Measurements from ENCODE around the gene RPS6KC1. TPM values are rescaled to one million over a fixed set of nuclear protein-coding genes. Genes with fewer than 3 reads are reported as not detected.

Gene RPS6KC1
- total and polyA plus RNA-seq, 2 of the 4 experiments (the other 2 are of a cell fraction): 7.9 to 23.7 TPM

DNA sequence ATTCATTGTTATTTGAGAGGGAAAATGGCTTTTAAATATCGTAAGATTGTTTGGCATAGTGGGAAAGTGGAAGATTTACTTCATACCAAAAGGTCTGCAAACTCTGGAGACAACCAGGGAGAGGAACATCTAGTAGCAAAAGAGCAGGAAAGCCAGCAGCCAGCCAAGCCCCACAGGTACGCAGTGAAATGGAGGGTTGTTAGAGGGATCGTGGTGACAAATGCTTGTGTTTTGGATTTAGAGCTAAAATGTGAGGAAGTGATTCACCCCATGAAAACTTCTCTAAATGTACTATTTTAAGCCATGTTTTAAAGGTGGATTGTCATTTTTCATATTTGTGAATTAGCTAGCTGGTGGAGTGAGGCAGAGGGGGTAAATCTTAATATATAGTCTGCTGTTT, 69.3 kb downstream of the RPS6KC1 start:
- H3K4me1 ChIP-seq (ENCODE audit: control insufficient read depth, insufficient read depth, low read length): peaks cover 10% of the 10 kb centered on the region
- ChIA-PET POLR2A (ENCODE audit: unreplicated experiment) (no interaction called here), CTCF (interaction anchor here (1.3 kb wide), 1 partner anchor 11 kb away, joined by 3 read pairs; no protein-coding TSS in a partner anchor)
- no peak overlapping the region for H2AFZ ChIP-seq (replicated peaks; ENCODE audit: low read length, poor library complexity)
- in situ Hi-C loops (cut with MboI; ENCODE audit: low sequenced_read_pairs) (loop anchor here (10.0 kb wide), 1 partner anchor 1004 kb away; no protein-coding TSS in a partner anchor), intact Hi-C loops (cut with micrococcal nuclease) (loop anchor here (5.0 to 10.0 kb wide), 2 partner anchors 124 to 1207 kb away; no protein-coding TSS in a partner anchor), dilution Hi-C loops (cut with HindIII; ENCODE audit: low sequenced_read_pairs, unreplicated experiment) (no loop called here)
- no peak overlapping the region for H3K4me3 ChIP-seq (ENCODE audit: insufficient read depth, low read depth, low read length)
- no peak overlapping the region; the same call in 1 of the 2 replicates for H3K23ac ChIP-seq (ENCODE audit: low read depth, low read length)
- ATAC-seq (ENCODE audit: low read depth) (no peak), DNase-seq (peak; percentile 19)
- H4K91ac ChIP-seq (ENCODE audit: insufficient read depth, low read depth, low read length): no peak overlapping the region
- no peak overlapping the region for H2BK5ac ChIP-seq (ENCODE audit: low read depth, low read length, poor library complexity, severe bottlenecking)
- TF ChIP-seq RFX5 (IDR thresholded peaks at IDR 0.05; ENCODE audit: low read depth, low read length): no peak
- TF ChIP-seq FOS (IDR thresholded peaks at IDR 0.05; ENCODE audit: low read depth, low read length): no peak
- no peak for TF ChIP-seq CEBPB (IDR thresholded peaks at IDR 0.05; ENCODE audit: low read depth, low read length)
- no peak for TF ChIP-seq MXI1 (IDR thresholded peaks at IDR 0.05; ENCODE audit: borderline replicate concordance, low read depth, low read length)
- TF ChIP-seq RAD21 (IDR thresholded peaks at IDR 0.05; ENCODE audit: low read length): no peak
- TF ChIP-seq, protein P1, sequence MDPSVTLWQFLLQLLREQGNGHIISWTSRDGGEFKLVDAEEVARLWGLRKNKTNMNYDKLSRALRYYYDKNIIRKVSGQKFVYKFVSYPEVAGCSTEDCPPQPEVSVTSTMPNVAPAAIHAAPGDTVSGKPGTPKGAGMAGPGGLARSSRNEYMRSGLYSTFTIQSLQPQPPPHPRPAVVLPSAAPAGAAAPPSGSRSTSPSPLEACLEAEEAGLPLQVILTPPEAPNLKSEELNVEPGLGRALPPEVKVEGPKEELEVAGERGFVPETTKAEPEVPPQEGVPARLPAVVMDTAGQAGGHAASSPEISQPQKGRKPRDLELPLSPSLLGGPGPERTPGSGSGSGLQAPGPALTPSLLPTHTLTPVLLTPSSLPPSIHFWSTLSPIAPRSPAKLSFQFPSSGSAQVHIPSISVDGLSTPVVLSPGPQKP (IDR thresholded peaks at IDR 0.05; ENCODE audit: borderline replicate concordance, low read depth, low read length): no peak
- no peak for TF ChIP-seq POLR2A (IDR thresholded peaks at IDR 0.05; ENCODE audit: low read depth, low read length)
- no peak for TF ChIP-seq NFE2L2 (IDR thresholded peaks at IDR 0.05; ENCODE audit: low read depth, low read length)
- no peak for TF ChIP-seq MAZ (IDR thresholded peaks at IDR 0.05; ENCODE audit: borderline replicate concordance, low read depth, low read length)
- TF ChIP-seq MAFK (IDR thresholded peaks at IDR 0.05; ENCODE audit: low read depth, low read length): no peak
- no peak for TF ChIP-seq CHD1 (IDR thresholded peaks at IDR 0.05; ENCODE audit: low read depth, low read length)
- TF ChIP-seq, protein P2, sequence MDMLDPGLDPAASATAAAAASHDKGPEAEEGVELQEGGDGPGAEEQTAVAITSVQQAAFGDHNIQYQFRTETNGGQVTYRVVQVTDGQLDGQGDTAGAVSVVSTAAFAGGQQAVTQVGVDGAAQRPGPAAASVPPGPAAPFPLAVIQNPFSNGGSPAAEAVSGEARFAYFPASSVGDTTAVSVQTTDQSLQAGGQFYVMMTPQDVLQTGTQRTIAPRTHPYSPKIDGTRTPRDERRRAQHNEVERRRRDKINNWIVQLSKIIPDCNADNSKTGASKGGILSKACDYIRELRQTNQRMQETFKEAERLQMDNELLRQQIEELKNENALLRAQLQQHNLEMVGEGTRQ (IDR thresholded peaks at IDR 0.05; ENCODE audit: low read depth, low read length): no peak
- TF ChIP-seq SMC3 (IDR thresholded peaks at IDR 0.05; ENCODE audit: low read depth, low read length): no peak
- no peak for TF ChIP-seq BHLHE40 (IDR thresholded peaks at IDR 0.05; ENCODE audit: low read depth, low read length)
- no peak overlapping the region for H2AK9ac ChIP-seq (replicated peaks; ENCODE audit: low read depth, low read length, poor library complexity)
- H3K36me3 ChIP-seq (ENCODE audit: control insufficient read depth, insufficient read depth, low read length): peaks cover 1% of the 10 kb centered on the region; the same call in 1 of the 2 replicates
- H3K79me1 ChIP-seq (ENCODE audit: low read depth in 1 of 2, low read length in 2 of 2): peaks cover 19 to 24% of the 10 kb centered on the region in 2 experiments
- no TSS peak for BruUV-seq (replicated peaks)
- H3K18ac ChIP-seq (ENCODE audit: low read depth, low read length): no peak overlapping the region
- no peak overlapping the region for H2BK20ac ChIP-seq (ENCODE audit: low read depth, low read length)
- no peak overlapping the region for H2BK15ac ChIP-seq (ENCODE audit: low read depth, low read length)
- no peak overlapping the region for H3K27ac ChIP-seq (ENCODE audit: insufficient read depth, low read length)
- no peak overlapping the region for H3K56ac ChIP-seq (ENCODE audit: extremely low read depth, insufficient read depth, low read length)
- no peak overlapping the region for H2BK120ac ChIP-seq (ENCODE audit: low read depth, low read length)
- no peak overlapping the region for H2AK5ac ChIP-seq (ENCODE audit: low read depth, low read length)
- no CpG with 5 or more reads among the region's 3 CpGs for WGBS, 2 experiments (ENCODE audit: extremely low coverage in 2 of 2, insufficient read length in 1 of 2)
- no peak overlapping the region for H4K5ac ChIP-seq (ENCODE audit: low read depth, low read length)
- H3K4me2 ChIP-seq (ENCODE audit: low read depth, low read length): 0 out of 2 replicates have a peak overlapping the region, but pooled peaks have one; percentile 30
- H4K20me1 ChIP-seq (ENCODE audit: insufficient read depth, low read length): no peaks in the 10 kb centered on the region; the same call in 1 of the 2 replicates
- no peak overlapping the region for H4K8ac ChIP-seq (ENCODE audit: low read depth in 2 of 2, low read length in 2 of 2)
- H3K4ac ChIP-seq (ENCODE audit: low read depth, low read length): no peak overlapping the region
- H3K27me3 ChIP-seq (ENCODE audit: control insufficient read depth, insufficient read depth, low read length): no peaks in the 10 kb centered on the region
- H3K14ac ChIP-seq (replicated peaks; ENCODE audit: low read depth, low read length): no peak overlapping the region
- H3K9me1 ChIP-seq (ENCODE audit: insufficient read depth, low read length): no peaks in the 10 kb centered on the region
- H3K9me3 ChIP-seq (ENCODE audit: control insufficient read depth, insufficient read depth, low read length): no peaks in the 10 kb centered on the region
- no peak overlapping the region for H3K9ac ChIP-seq (ENCODE audit: low read depth, low read length)
